Endothelial cell of umbilical vein (primary cell): ENCODE data around the gene TTC29.

Source experiments
- EZH2 ChIP-seq: IDR thresholded peaks from 2 replicates; pipeline ENCODE4 v1.6.1; 2012; ENCODE audit warnings: borderline replicate concordance, low read depth, mild to moderate bottlenecking, moderate library complexity, low read length, inconsistent platforms; ENCODE audit not compliant: severe bottlenecking
- FOS ChIP-seq: IDR thresholded peaks from 2 replicates; pipeline ENCODE4 v1.6.1; 2011; ENCODE audit warnings: mild to moderate bottlenecking, low read length, moderate library complexity, borderline replicate concordance; ENCODE audit not compliant: insufficient read depth
- GATA2 ChIP-seq: IDR thresholded peaks from 2 replicates; pipeline ENCODE4 v1.7.0; 2011; ENCODE audit warnings: low read depth, mild to moderate bottlenecking, moderate library complexity, mixed read lengths, low read length; ENCODE audit not compliant: insufficient read length, insufficient read depth
- POLR2A ChIP-seq: IDR thresholded peaks from 2 replicates; pipeline ENCODE4 v1.6.1; 2012; ENCODE audit warnings: low read depth, mild to moderate bottlenecking, control low read depth, low read length
- POLR2AphosphoS5 ChIP-seq: IDR thresholded peaks from 2 replicates; pipeline ENCODE4 v1.6.1; 2012; ENCODE audit warnings: low read depth, mild to moderate bottlenecking, control low read depth, low read length, moderate library complexity; ENCODE audit not compliant: insufficient read depth
- TF ChIP-seq, protein P1 (sequence below), 2 donors: IDR thresholded peaks; 1 replicate in 1 of 2; 2 replicates in 1 of 2; pipeline ENCODE4 v1.5.1; 2011; ENCODE audit warnings: low read length in 2 of 2, mild to moderate bottlenecking in 2 of 2, moderate library complexity in 2 of 2, control low read depth in 1 of 2, inconsistent platforms in 1 of 2, low read depth in 1 of 2; ENCODE audit not compliant: insufficient read depth in 1 of 2; ENCODE audit errors: extremely low read depth in 1 of 2
- TF ChIP-seq, protein P2 (sequence below): IDR thresholded peaks from 2 replicates; pipeline ENCODE4 v1.6.1; 2011; ENCODE audit not compliant: insufficient read depth, insufficient read length

DNA sequence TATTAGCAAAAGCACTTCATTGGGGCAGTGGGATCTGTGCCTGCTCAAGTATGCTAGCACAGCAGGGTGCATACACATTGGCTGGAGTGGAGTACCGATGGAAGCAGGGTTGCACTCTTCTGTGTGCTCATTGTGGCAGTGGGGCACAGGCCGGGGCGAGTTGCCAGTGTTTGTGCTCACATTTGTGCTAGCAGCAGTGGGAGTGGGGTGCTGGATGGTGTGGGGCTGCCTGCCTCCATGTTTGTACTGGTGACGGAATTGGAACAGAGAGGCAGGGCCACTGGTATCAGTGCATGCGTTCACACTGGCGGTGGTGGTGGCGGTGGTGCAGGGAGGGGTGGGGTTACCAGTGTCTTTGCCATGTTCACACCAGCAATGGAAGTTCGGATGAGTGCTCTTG lies 169.0 kb downstream of the TTC29 start:
- no peak for TF ChIP-seq GATA2
- no peak for TF ChIP-seq EZH2
- no peak for TF ChIP-seq POLR2A
- TF ChIP-seq, protein P1, sequence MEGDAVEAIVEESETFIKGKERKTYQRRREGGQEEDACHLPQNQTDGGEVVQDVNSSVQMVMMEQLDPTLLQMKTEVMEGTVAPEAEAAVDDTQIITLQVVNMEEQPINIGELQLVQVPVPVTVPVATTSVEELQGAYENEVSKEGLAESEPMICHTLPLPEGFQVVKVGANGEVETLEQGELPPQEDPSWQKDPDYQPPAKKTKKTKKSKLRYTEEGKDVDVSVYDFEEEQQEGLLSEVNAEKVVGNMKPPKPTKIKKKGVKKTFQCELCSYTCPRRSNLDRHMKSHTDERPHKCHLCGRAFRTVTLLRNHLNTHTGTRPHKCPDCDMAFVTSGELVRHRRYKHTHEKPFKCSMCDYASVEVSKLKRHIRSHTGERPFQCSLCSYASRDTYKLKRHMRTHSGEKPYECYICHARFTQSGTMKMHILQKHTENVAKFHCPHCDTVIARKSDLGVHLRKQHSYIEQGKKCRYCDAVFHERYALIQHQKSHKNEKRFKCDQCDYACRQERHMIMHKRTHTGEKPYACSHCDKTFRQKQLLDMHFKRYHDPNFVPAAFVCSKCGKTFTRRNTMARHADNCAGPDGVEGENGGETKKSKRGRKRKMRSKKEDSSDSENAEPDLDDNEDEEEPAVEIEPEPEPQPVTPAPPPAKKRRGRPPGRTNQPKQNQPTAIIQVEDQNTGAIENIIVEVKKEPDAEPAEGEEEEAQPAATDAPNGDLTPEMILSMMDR (IDR thresholded peaks at IDR 0.05; ENCODE audit: extremely low read depth in 1 of 2, insufficient read depth in 1 of 2, low read depth in 1 of 2, low read length in 2 of 2): no peak
- TF ChIP-seq POLR2AphosphoS5: no peak
- TF ChIP-seq, protein P2, sequence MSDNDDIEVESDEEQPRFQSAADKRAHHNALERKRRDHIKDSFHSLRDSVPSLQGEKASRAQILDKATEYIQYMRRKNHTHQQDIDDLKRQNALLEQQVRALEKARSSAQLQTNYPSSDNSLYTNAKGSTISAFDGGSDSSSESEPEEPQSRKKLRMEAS: no peak
- TF ChIP-seq FOS: no peak
